ENCODE data around the gene PDE1C.
A peak's percentile ranks its signal among the peaks of the same experiment; 100 is the strongest.

PDE1C gene

DNA sequence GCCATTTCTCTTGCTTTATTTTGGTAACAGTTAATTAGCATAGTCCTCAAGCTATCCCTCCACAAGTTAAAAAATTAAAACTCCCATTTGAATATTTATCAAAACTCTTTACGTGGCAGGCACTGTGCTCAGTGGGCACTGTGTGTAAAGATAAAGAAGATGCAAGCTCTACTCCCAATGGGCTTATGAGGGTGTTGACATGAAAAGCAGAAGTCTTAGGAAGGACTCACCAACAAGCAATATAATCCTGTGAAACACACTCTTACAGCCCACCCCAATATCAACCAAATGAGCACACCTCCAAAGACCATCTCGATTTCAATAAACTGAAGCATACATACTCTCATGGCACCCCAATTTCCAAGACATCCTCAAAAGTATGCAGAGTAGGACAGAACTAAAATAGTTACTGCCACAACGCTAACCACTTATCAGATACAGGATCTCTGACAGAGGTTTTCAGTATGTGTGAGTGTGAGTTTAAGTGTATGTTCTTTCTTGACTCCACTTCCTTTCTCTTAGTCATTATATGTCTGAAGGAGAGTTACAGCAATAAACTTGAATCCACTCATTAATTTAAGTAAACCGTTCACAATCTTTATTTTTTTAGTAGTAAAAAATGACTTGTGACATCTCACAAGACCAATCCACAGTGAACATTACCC is 120.0 kb downstream of the PDE1C start:
- no peak overlapping the region for H3K4me3 ChIP-seq (ENCODE audit: low read depth, low read length)
- TF ChIP-seq, protein P1, sequence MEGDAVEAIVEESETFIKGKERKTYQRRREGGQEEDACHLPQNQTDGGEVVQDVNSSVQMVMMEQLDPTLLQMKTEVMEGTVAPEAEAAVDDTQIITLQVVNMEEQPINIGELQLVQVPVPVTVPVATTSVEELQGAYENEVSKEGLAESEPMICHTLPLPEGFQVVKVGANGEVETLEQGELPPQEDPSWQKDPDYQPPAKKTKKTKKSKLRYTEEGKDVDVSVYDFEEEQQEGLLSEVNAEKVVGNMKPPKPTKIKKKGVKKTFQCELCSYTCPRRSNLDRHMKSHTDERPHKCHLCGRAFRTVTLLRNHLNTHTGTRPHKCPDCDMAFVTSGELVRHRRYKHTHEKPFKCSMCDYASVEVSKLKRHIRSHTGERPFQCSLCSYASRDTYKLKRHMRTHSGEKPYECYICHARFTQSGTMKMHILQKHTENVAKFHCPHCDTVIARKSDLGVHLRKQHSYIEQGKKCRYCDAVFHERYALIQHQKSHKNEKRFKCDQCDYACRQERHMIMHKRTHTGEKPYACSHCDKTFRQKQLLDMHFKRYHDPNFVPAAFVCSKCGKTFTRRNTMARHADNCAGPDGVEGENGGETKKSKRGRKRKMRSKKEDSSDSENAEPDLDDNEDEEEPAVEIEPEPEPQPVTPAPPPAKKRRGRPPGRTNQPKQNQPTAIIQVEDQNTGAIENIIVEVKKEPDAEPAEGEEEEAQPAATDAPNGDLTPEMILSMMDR (IDR thresholded peaks at IDR 0.05; ENCODE audit: low read depth, low read length) = no peak
- peak; percentile 70 for DNase-seq (ENCODE audit: low read depth)

DNA sequence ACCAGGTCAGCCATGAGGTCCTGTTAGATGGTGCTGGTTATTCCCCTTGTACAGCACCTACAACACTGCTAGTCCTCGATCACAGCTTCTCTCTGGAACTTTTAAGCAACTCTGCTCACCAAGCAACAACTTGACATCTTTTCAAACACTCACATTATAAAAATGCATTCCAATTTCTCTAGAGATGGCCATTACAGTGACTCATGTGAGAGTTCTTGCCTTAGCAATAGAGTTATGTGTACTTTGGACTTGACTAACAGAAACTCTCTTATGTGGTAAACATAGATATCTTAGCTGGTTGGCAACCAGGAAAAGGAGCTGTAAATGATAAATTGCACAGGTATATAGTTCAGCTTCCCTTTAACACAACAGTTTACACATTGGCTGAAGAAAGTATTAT is 122.2 kb downstream of the PDE1C start:
- no peak for TF ChIP-seq MAX (IDR thresholded peaks at IDR 0.05; ENCODE audit: low read depth, low read length)
- no peak for DNase-seq (ENCODE audit: low read depth)
- no peak overlapping the region for H3K4me3 ChIP-seq (ENCODE audit: low read depth, low read length)

DNA sequence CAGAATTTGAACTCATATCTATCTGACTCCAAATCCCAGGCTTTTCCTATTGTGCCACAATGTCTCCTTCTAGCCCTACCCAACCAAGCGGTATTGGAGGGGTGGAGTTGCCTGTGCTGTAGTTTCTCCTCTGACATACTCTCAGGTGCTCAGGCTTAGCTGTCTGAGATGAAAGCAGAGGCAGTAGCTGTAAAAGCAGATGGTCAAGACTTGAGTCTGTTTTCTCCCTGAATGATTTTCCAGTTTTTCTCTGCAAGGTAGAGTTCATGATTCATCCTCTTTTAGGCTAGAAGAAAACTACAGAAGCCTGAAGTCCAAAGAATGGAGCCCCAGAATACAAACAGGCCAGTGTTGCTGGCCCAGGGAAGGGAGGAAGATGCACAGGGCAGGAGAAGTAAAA is 130.0 kb downstream of the PDE1C start:
- DNase-seq (ENCODE audit: low read depth) = no peak

GRCh38 chr7:31939076-31939475 is 131.1 kb downstream of the PDE1C start:
- no peak overlapping the region for H3K4me3 ChIP-seq (ENCODE audit: low read depth, low read length)
- no peak for DNase-seq (ENCODE audit: low read depth)
- TF ChIP-seq MAX (IDR thresholded peaks at IDR 0.05; ENCODE audit: low read depth, low read length) = no peak
- no peak for TF ChIP-seq POLR2A (IDR thresholded peaks at IDR 0.05; ENCODE audit: extremely low read depth, insufficient read length)
- TF ChIP-seq, protein P1 (IDR thresholded peaks at IDR 0.05; ENCODE audit: low read depth, low read length) = no peak
- TF ChIP-seq MYC (IDR thresholded peaks at IDR 0.05; ENCODE audit: low read depth, low read length) = no peak

More for the DNA sequence above, 130.0 kb downstream of the PDE1C start:
- TF ChIP-seq MAX (IDR thresholded peaks at IDR 0.05; ENCODE audit: low read depth, low read length) = no peak
- TF ChIP-seq MYC (IDR thresholded peaks at IDR 0.05; ENCODE audit: low read depth, low read length) = no peak
- TF ChIP-seq, protein P1 (IDR thresholded peaks at IDR 0.05; ENCODE audit: low read depth, low read length) = no peak
- TF ChIP-seq POLR2A (IDR thresholded peaks at IDR 0.05; ENCODE audit: extremely low read depth, insufficient read length) = no peak
- no peak overlapping the region for H3K4me3 ChIP-seq (ENCODE audit: low read depth, low read length)

- no peak for TF ChIP-seq MAX (IDR thresholded peaks at IDR 0.05; ENCODE audit: low read depth, low read length)
- H3K4me3 ChIP-seq (ENCODE audit: low read depth, low read length) = no peak overlapping the region
- no peak for DNase-seq (ENCODE audit: low read depth)
Observed at GRCh38 chr7:31938650-31939049, 131.6 kb downstream of the PDE1C start.

DNA sequence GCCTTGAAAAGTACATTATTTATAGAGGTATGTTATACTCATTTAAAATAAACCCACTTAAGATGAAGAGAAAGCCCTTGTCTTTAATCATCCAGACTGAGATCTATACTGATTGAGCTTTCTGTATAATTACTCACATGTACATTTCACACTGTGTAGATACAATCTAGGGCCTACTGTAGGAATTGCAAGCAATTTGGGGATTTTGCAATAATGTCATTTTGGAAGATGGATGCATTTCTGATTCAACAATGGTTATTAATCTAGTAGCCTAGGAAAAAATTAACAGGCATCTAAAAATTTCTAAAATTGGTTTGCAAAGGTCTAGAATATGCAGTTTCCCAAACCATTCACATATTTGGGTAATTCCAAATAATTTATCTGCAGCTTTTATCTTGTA is 132.2 kb downstream of the PDE1C start:
- TF ChIP-seq MAX (IDR thresholded peaks at IDR 0.05; ENCODE audit: low read depth, low read length) = no peak
- no peak for TF ChIP-seq POLR2A (IDR thresholded peaks at IDR 0.05; ENCODE audit: extremely low read depth, insufficient read length)
- TF ChIP-seq, protein P1 (IDR thresholded peaks at IDR 0.05; ENCODE audit: low read depth, low read length) = no peak
- no peak for TF ChIP-seq MYC (IDR thresholded peaks at IDR 0.05; ENCODE audit: low read depth, low read length)
- no peak for DNase-seq (ENCODE audit: low read depth)

More for the DNA sequence above, 132.2 kb downstream of the PDE1C start:
- H3K4me3 ChIP-seq (ENCODE audit: low read depth, low read length) = no peak overlapping the region

Measured in NB4 (cell line).